G401 (cell line): ENCODE measurements around the gene FOXA2. TPM values are rescaled to one million over a fixed set of nuclear protein-coding genes. Genes with fewer than 3 reads are reported as not detected.
"Not testable (repeated sequence)": the region's sequence is repeated elsewhere in the genome, so short reads cannot be mapped to it uniquely, and the experiment has no call there.

Experiments used
- DNase-seq: peaks from one replicate; pipeline ENCODE4 v3.0.0-alpha.2; 2015; ENCODE audit warnings: low spot score
- in situ Hi-C: cut with HindIII; loops from 2 replicates; pipeline ENCODE4 v1.10.0; 2016; ENCODE audit warnings: low sequenced_read_pairs, mixed read lengths
- total RNA-seq: library from RNA; depleted of rRNA; stranded (reverse); fragments of >200 nt; shearing (Covaris generic); gene quantifications from 2 replicates; pipeline ENCODE4 v1.2.3, GENCODE V29; 2014; rRNA removed

FOXA2 gene
- not detected in 2 replicates for total RNA-seq

DNA sequence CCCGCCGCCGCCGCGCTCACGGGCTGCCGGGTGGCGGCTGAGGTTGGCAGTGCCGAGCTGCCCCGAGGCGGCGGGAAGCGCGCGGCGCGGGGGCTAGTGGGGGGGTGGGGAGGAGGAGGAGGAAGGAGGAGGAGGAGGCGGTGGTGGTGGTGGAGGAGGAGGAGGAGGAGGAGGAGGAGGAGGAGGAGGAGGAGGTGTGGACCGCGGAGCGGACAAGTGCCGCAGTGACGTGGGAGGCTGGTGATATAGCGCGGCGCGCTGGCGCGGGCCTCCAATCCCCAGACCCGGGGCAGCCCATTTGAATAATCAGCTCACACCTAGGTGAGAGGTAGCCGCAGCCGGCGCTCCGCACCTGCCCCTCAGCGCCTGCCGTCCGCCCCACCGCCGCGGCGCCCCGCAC lies at the start of gene FOXA2:
Gene FOXA2 (minus strand): TSS at position 51 of the 400 bp plus-strand sequence. CDS start 294 bp downstream, outside the sequence.
- in situ Hi-C loops: no loop called here
- DNase-seq: no peak

DNA sequence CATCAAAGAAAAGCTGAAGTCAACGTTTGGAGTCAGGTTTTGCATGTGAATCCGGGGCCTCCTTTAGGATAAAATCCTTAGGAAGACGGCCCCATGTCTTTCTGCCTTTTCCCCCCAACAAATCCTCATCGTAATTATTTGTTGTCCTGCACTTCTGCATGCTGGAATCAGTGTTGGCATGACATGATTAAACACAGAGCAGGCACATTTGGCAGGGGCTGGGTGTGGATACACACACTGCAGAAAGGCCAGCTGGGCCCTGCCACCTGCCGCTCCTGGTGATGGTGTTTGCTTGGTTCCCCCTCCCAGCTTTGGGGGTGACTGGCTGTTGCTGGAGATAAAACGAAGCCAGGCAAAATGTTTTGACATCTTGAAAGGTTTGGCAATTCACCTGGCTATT lies 46.3 kb upstream of the FOXA2 start:
- in situ Hi-C loops: no loop called here
- DNase-seq: peak; percentile 42

DNA sequence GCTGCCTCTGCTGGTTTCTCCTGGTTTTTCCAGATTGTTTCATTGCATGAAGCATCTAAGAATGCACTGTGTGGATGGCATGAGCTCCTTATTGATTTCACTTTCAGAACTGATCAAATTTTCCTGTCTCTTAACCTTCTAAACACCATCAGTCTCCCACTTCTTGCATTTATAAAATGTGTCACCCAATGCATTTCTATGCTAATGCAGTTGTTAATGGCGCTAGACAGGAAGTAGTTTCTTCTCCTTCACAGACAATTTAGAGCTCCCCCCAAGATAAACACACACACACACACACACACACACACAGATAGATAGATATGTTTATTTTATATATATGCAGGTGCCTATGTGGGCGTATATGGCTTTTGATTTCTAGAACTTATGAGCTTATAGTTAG lies 45.6 kb upstream of the FOXA2 start:
- in situ Hi-C loops: no loop called here
- DNase-seq: no peak

DNA sequence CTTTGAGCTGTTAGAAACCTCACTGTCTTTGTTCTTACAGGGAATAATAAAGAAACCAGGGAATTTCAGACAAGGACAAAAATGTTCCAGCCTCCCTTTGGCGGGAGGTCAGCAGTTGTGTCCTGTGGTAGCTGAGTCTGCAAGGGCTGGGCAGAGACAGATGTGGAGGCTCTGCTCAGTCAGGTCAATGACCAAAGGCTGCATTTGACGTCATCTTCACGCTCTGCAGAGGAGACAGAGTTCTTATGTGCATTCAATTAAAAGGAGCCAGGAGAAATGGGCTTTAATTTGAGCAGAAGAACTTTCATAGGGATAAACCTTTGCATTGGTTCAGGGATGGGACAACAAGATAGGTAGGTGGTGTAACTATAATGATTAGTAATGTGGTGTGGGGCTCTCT lies 45.1 kb upstream of the FOXA2 start:
- DNase-seq: no peak
- in situ Hi-C loops: no loop called here

- no peak for DNase-seq
- in situ Hi-C loops: no loop called here
These were observed 42.1 kb upstream of the FOXA2 start for GRCh38 chr20:22626496-22626895.

- no peak for DNase-seq
- in situ Hi-C loops: no loop called here
These were observed 38.8 kb upstream of the FOXA2 start for GRCh38 chr20:22623211-22623610.

DNA sequence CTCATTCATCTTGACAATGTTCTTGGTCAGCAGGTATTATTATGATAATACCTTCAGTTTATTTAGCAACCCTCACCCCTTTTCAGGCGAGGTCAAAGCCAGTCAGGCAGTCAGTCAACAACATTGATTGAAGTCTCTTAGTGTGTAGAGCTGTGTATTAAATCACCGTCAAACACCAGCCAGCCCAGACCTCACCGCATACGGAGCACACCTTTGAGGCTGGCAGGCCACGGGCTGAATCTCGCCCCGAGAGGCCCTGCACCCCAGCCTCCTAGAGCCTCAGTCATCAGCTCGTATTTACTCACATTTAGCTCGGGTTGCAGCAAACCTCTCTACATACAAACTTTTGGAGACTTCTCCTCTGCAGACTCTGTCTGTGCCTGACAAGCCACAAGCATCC lies 36.0 kb upstream of the FOXA2 start:
- in situ Hi-C loops: no loop called here

DNA sequence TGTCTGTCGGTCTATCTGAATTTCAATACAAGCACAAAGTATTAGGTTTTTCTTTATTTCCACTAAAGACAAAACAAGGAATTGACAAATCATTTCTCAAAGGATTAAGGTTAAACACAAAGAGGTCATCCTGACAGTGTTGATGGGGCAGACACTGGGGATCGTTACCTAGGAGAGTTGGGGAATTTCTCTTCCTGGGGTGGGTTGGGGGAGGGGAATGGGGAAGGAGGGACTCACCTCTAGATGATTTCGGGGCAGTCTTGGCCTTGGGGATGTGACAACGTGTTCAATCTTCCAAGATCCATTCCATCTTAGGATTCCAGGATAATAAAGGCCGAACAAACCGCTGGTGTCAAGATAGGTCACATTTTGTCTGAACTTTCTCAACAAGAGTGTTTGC lies 35.4 kb upstream of the FOXA2 start:
- in situ Hi-C loops: no loop called here

More for the DNA sequence above, 36.0 kb upstream of the FOXA2 start:
- no peak for DNase-seq

GRCh38 chr20:22619272-22619671 lies 34.9 kb upstream of the FOXA2 start:
- no peak for DNase-seq
- in situ Hi-C loops: no loop called here

More for the DNA sequence above, 35.4 kb upstream of the FOXA2 start:
- DNase-seq: no peak

DNA sequence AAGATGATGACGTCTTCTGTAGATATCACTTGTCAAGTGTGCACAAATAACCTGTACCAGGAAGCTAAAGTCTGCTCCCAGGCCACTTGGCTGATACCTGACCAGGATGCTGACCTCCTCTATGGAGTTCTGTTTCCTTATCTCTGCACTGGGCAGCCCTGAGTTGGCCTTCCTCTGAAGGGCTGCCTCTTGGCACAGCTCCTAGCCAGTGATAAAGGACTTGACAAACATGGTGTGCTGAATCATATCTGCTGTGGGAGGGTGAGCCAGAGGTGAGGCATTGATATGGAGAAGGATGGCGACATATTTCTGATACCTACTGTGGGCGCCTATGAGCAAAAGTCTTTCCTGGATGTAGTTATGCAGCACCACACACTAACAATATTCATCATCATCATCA lies 32.8 kb upstream of the FOXA2 start:
- no peak for DNase-seq
- in situ Hi-C loops: no loop called here

GRCh38 chr20:22616551-22616950 lies 32.2 kb upstream of the FOXA2 start:
- in situ Hi-C loops: no loop called here
- no peak for DNase-seq

DNA sequence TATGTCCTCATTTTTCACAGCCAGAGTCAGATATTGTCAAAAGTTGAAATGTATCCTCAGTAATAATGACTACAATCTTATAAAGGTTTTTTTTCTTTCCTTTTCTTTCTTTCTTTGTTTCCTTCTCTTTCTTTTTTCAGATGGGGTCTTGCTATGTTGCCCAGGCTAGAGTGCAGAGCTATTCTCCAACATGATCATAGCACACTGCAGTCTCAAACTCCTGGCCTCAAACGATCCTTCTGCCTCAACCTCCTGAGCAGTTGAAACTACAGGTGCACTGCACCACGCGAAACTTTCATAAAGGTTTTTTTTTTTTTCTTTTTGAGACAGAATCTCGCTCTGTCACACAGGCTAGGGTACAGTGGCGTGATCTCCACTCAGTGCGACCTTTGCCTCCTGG lies 31.1 kb upstream of the FOXA2 start:
- no peak for DNase-seq
- in situ Hi-C loops: no loop called here

- in situ Hi-C loops: no loop called here
- no peak for DNase-seq
These were observed 27.3 kb upstream of the FOXA2 start for GRCh38 chr20:22611636-22612035.

DNA sequence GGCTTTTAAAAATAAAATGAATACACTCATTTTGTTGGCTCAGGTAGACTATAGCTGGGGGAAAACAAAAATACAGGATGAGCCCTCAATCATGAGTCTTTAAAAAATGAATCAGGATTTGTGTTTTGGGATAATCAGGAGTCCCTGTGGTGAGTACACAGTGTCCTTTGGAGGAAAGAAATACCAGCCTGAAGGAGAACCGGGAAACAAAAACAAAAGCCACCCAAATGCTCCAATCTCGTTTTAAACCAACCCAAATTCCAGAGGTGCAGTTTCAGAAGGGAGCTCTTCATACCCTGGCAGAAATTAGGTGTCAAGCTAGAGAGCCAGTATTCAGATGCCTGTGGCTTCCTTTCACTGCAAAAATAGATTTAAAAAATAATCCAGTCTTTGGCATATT lies 23.3 kb upstream of the FOXA2 start:
- in situ Hi-C loops: no loop called here
- no peak for DNase-seq

- in situ Hi-C loops: no loop called here
- no peak for DNase-seq
These were observed 20.4 kb upstream of the FOXA2 start for GRCh38 chr20:22604815-22605214.

DNA sequence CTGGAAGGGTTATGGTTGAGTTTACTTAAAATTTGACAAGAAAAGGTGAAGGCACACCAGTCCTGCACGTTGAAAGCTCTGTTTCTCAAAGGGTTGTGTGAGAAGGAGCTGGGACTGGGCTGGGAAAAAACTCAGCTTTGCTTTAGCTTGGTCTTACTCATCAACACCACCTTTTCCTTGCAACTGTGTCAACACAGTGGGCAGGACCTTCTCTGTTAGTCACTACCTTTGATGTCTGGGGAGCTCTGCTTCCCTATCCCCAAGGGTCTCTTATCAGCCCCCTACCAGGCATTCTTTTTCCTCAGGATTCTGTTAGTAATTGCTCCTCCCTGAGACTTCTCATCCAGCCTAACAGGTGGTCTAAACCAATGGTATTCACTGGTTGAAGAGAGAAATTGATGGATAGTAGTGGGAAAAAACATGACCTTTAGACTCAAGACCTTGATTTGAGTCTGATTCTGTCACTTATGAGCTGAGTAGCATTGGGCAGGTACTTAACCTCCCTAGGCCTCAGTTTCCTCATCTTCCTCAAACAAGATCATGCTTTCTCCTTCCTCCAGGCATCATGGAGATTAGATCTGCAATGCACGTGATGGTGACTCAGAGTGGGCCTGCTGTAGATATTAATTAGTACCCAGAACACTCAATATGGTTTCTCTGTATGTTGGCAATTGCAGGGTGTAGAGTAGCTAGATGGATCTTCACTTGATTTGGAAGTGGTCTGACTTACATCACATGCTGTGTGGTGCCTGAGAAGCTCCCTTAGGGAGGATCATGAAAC lies 17.2 kb upstream of the FOXA2 start:
- in situ Hi-C loops: no loop called here
- DNase-seq: no peak

GRCh38 chr20:22599258-22599657 lies 14.9 kb upstream of the FOXA2 start:
- DNase-seq, in situ Hi-C loops: not testable (repeated sequence)

- in situ Hi-C loops: no loop called here
- DNase-seq: no peak
These were observed 12.9 kb upstream of the FOXA2 start for GRCh38 chr20:22597303-22597702.

- in situ Hi-C loops: no loop called here
- DNase-seq: no peak
These were observed 6.3 kb upstream of the FOXA2 start for GRCh38 chr20:22590662-22591061.

DNA sequence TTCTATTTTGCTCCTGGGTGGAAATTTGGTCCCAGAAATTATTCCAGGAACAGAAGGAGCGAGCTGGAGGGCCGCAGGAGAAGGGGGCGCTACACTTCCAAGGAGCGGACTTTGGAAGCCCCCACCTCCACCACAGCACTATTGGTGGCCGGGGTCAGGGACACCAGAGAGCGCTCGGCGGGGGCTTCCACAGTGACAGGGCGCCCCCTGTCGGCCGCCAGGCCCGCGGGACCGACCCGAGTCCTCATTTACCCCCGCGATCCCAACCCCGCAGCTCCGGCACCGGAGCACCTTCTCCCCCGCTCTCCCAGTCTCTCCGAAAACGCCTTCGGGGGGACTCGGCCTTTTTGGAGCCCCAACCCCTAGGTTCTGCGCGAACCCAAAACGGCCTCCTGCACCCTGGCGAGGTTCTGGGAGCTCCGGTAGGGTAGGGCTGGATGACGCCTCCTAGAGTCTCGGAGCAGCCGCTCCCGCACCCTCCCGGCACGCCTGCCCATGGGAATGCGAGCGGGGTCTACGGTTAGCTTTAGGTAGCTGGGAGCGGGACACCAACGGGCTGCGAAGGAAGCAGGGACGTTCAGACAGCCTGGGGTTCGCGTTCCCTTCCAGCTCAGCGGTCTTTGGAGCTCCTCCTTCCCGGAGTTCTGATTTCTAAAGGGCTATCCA lies 2.4 kb upstream of the FOXA2 start:
- in situ Hi-C loops: no loop called here
- DNase-seq: no peak
